ENCODE results near the gene TSPAN19.

GRCh38 chr12:84983289-84983688, 52.8 kb downstream of the TSPAN19 start:
- TF ChIP-seq CTCF (IDR thresholded peaks at IDR 0.05), result no peak
- no peak for TF ChIP-seq POLR2A (IDR thresholded peaks at IDR 0.05)
